ENCODE measurements around the gene ANXA8.

ANXA8 gene

GRCh38 chr10:47425813-47426419, 58.0 kb downstream of the ANXA8 start:
- H3K27ac ChIP-seq (ENCODE audit: insufficient read depth, low read depth, low read length, poor library complexity, severe bottlenecking), result no peak overlapping the region
- WGBS, 2 experiments, result 89 to 90% methylated on average over 4 of the region's 4 CpGs

GRCh38 chr10:47424231-47424630, 59.7 kb downstream of the ANXA8 start:
- peaks cover 8% of the 10 kb centered on the region for H3K4me1 ChIP-seq (ENCODE audit: control insufficient read depth, insufficient read depth, low read length)
- WGBS, 2 experiments, result 75 to 80% methylated on average over 8 of the region's 8 CpGs
- H3K36me3 ChIP-seq (ENCODE audit: control insufficient read depth, insufficient read depth, low read length), result no peaks in the 10 kb centered on the region
- H3K4me3 ChIP-seq (ENCODE audit: insufficient read depth, low read depth, low read length), result no peak overlapping the region
- H3K27me3 ChIP-seq (ENCODE audit: control insufficient read depth, insufficient read depth, low read length, poor library complexity, severe bottlenecking), result no peaks in the 10 kb centered on the region
- H3K9me3 ChIP-seq (ENCODE audit: control insufficient read depth, low read length), result no peaks in the 10 kb centered on the region
- H3K27ac ChIP-seq (ENCODE audit: insufficient read depth, low read depth, low read length, poor library complexity, severe bottlenecking), result no peak overlapping the region

More at GRCh38 chr10:47425813-47426419, 58.0 kb downstream of the ANXA8 start:
- no peaks in the 10 kb centered on the region for H3K27me3 ChIP-seq (ENCODE audit: control insufficient read depth, insufficient read depth, low read length, poor library complexity, severe bottlenecking)
- peaks cover 3% of the 10 kb centered on the region for H3K4me1 ChIP-seq (ENCODE audit: control insufficient read depth, insufficient read depth, low read length)
- H3K4me3 ChIP-seq (ENCODE audit: insufficient read depth, low read depth, low read length), result no peak overlapping the region
- no peaks in the 10 kb centered on the region for H3K36me3 ChIP-seq (ENCODE audit: control insufficient read depth, insufficient read depth, low read length)
- H3K9me3 ChIP-seq (ENCODE audit: control insufficient read depth, low read length), result no peaks in the 10 kb centered on the region

- peaks cover 8% of the 10 kb centered on the region for H3K4me1 ChIP-seq (ENCODE audit: control insufficient read depth, insufficient read depth, low read length)
- no peaks in the 10 kb centered on the region for H3K9me3 ChIP-seq (ENCODE audit: control insufficient read depth, low read length)
- no peak overlapping the region for H3K27ac ChIP-seq (ENCODE audit: insufficient read depth, low read depth, low read length, poor library complexity, severe bottlenecking)
- no peaks in the 10 kb centered on the region for H3K36me3 ChIP-seq (ENCODE audit: control insufficient read depth, insufficient read depth, low read length)
- WGBS, 2 experiments, result 83 to 88% methylated on average over 4 of the region's 4 CpGs
- no peaks in the 10 kb centered on the region for H3K27me3 ChIP-seq (ENCODE audit: control insufficient read depth, insufficient read depth, low read length, poor library complexity, severe bottlenecking)
- no peak overlapping the region for H3K4me3 ChIP-seq (ENCODE audit: insufficient read depth, low read depth, low read length)
Measured at GRCh38 chr10:47423476-47423875, 60.4 kb downstream of the ANXA8 start.

- H3K27me3 ChIP-seq (ENCODE audit: control insufficient read depth, insufficient read depth, low read length, poor library complexity, severe bottlenecking), result no peaks in the 10 kb centered on the region
- H3K4me3 ChIP-seq (ENCODE audit: insufficient read depth, low read depth, low read length), result no peak overlapping the region
- 94% methylated on average over 7 of the region's 7 CpGs for WGBS, 2 experiments
- H3K9me3 ChIP-seq (ENCODE audit: control insufficient read depth, low read length), result no peaks in the 10 kb centered on the region
- no peaks in the 10 kb centered on the region for H3K36me3 ChIP-seq (ENCODE audit: control insufficient read depth, insufficient read depth, low read length)
- H3K27ac ChIP-seq (ENCODE audit: insufficient read depth, low read depth, low read length, poor library complexity, severe bottlenecking), result no peak overlapping the region
- peaks cover 8% of the 10 kb centered on the region for H3K4me1 ChIP-seq (ENCODE audit: control insufficient read depth, insufficient read depth, low read length)
Measured at GRCh38 chr10:47421057-47421952, 62.6 kb downstream of the ANXA8 start.

- H3K9me3 ChIP-seq (ENCODE audit: control insufficient read depth, low read length), result no peaks in the 10 kb centered on the region
- H3K27me3 ChIP-seq (ENCODE audit: control insufficient read depth, insufficient read depth, low read length, poor library complexity, severe bottlenecking), result no peaks in the 10 kb centered on the region
- 70 to 71% methylated on average over 14 of the region's 14 CpGs for WGBS, 2 experiments
- no peak overlapping the region for H3K4me3 ChIP-seq (ENCODE audit: insufficient read depth, low read depth, low read length)
- no peaks in the 10 kb centered on the region for H3K36me3 ChIP-seq (ENCODE audit: control insufficient read depth, insufficient read depth, low read length)
- peaks cover 8% of the 10 kb centered on the region for H3K4me1 ChIP-seq (ENCODE audit: control insufficient read depth, insufficient read depth, low read length)
- no peak overlapping the region for H3K27ac ChIP-seq (ENCODE audit: insufficient read depth, low read depth, low read length, poor library complexity, severe bottlenecking)
Measured at GRCh38 chr10:47420305-47421056, 63.4 kb downstream of the ANXA8 start.

GRCh38 chr10:47419421-47419820, 64.5 kb downstream of the ANXA8 start:
- 90% methylated on average over 2 of the region's 2 CpGs for WGBS, 2 experiments

GRCh38 chr10:47418966-47419365, 64.9 kb downstream of the ANXA8 start:
- WGBS, 2 experiments, result 92 to 94% methylated on average over 4 of the region's 4 CpGs
- Histone ChIP-seq H3K9me3 (ENCODE audit: control insufficient read depth, low read length) (no peaks in the 10 kb centered on the region), H3K36me3 (ENCODE audit: control insufficient read depth, insufficient read depth, low read length) (no peaks in the 10 kb centered on the region), H3K27ac (ENCODE audit: insufficient read depth, low read depth, low read length, poor library complexity, severe bottlenecking) (no peak overlapping the region), H3K27me3 (ENCODE audit: control insufficient read depth, insufficient read depth, low read length, poor library complexity, severe bottlenecking) (no peaks in the 10 kb centered on the region), H3K4me1 (ENCODE audit: control insufficient read depth, insufficient read depth, low read length) (peaks cover 8% of the 10 kb centered on the region), H3K4me3 (ENCODE audit: insufficient read depth, low read depth, low read length) (no peak overlapping the region)

More at GRCh38 chr10:47419421-47419820, 64.5 kb downstream of the ANXA8 start:
- peaks cover 8% of the 10 kb centered on the region for H3K4me1 ChIP-seq (ENCODE audit: control insufficient read depth, insufficient read depth, low read length)
- H3K27ac ChIP-seq (ENCODE audit: insufficient read depth, low read depth, low read length, poor library complexity, severe bottlenecking), result no peak overlapping the region
- no peak overlapping the region for H3K4me3 ChIP-seq (ENCODE audit: insufficient read depth, low read depth, low read length)
- H3K27me3 ChIP-seq (ENCODE audit: control insufficient read depth, insufficient read depth, low read length, poor library complexity, severe bottlenecking), result no peaks in the 10 kb centered on the region
- H3K9me3 ChIP-seq (ENCODE audit: control insufficient read depth, low read length), result no peaks in the 10 kb centered on the region
- no peaks in the 10 kb centered on the region for H3K36me3 ChIP-seq (ENCODE audit: control insufficient read depth, insufficient read depth, low read length)

GRCh38 chr10:47418321-47418720, 65.6 kb downstream of the ANXA8 start:
- no peaks in the 10 kb centered on the region for H3K9me3 ChIP-seq (ENCODE audit: control insufficient read depth, low read length)
- peaks cover 8% of the 10 kb centered on the region for H3K4me1 ChIP-seq (ENCODE audit: control insufficient read depth, insufficient read depth, low read length)
- no peak overlapping the region for H3K4me3 ChIP-seq (ENCODE audit: insufficient read depth, low read depth, low read length)
- 91 to 92% methylated on average over 6 of the region's 6 CpGs for WGBS, 2 experiments
- no peaks in the 10 kb centered on the region for H3K27me3 ChIP-seq (ENCODE audit: control insufficient read depth, insufficient read depth, low read length, poor library complexity, severe bottlenecking)
- H3K27ac ChIP-seq (ENCODE audit: insufficient read depth, low read depth, low read length, poor library complexity, severe bottlenecking), result no peak overlapping the region
- H3K36me3 ChIP-seq (ENCODE audit: control insufficient read depth, insufficient read depth, low read length), result no peaks in the 10 kb centered on the region
